HuH-7.5 (cell line): ENCODE results near the gene ARHGEF6.

Experiments
- DNase-seq: peaks from one replicate; pipeline ENCODE4 v3.0.0; 2011; ENCODE audit warnings: low spot score

Gene ARHGEF6

GRCh38 chrX:136745215-136746173, 35.2 kb downstream of the ARHGEF6 start:
- DNase-seq, result no peak

- no peak for DNase-seq
Measured at GRCh38 chrX:136742721-136743379, 37.9 kb downstream of the ARHGEF6 start.

- no peak for DNase-seq
Measured at GRCh38 chrX:136738049-136738729, 42.5 kb downstream of the ARHGEF6 start.

- DNase-seq, result no peak
Measured at GRCh38 chrX:136736690-136737089, 44.0 kb downstream of the ARHGEF6 start.

DNA sequence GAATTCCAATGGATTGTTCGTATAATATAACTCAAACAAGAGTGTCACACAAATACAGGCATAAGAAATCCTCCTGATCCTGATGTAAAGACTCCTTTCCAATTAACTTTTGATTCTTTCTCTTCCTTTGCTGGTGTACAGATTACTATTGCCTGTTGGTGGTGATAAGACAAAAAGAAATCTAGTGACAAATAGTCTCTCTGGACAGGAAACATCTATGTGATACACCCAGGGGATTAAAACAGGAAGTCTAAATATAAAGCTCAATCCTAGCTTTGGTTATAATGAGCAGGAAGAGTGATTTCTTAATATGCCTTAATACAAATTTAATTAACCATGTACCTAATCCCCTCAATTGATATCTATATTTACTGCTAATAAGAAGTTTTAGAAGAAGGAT, 45.1 kb downstream of the ARHGEF6 start:
- DNase-seq, result no peak

DNA sequence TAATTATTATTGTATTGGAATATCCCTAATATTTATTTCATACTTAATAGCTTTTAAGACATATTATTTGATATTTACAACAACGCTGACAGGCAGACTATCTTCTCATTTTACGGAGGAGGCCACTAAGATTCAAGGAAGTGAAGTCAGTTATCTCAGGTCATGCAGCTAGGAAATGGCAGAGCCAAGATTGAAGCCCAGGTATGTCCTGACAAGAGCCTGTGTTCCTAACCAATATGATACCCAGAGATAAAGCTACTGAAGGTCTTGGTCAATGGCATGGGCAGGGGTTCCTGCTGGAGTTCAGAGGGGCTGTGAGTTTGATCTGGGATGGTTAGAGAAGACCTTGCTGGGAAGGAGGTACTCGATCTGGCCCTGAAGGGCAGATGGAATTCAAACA, 47.1 kb downstream of the ARHGEF6 start:
- no peak for DNase-seq

GRCh38 chrX:136731798-136732197, 48.9 kb downstream of the ARHGEF6 start:
- no peak for DNase-seq

GRCh38 chrX:136731207-136731782, 49.4 kb downstream of the ARHGEF6 start:
- no peak for DNase-seq

DNA sequence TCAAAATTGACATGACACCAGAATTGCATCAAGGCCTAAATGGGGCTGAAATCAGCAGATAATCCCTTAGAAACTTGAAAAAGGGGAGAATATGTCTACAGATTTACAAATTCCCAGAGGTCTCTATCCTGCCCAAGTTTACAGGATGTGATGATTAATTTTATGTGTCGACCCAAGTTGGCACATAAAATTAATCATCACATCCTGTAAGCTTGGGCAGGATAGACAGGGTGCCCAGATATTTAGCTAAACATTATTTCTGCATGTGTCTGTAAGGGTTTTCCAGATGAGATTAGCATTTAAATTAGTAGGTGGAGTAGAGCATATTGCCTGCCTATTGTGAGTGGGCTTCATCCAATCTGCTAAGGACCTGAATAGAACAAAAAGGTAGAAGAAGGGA, 52.3 kb downstream of the ARHGEF6 start:
- no peak for DNase-seq

DNA sequence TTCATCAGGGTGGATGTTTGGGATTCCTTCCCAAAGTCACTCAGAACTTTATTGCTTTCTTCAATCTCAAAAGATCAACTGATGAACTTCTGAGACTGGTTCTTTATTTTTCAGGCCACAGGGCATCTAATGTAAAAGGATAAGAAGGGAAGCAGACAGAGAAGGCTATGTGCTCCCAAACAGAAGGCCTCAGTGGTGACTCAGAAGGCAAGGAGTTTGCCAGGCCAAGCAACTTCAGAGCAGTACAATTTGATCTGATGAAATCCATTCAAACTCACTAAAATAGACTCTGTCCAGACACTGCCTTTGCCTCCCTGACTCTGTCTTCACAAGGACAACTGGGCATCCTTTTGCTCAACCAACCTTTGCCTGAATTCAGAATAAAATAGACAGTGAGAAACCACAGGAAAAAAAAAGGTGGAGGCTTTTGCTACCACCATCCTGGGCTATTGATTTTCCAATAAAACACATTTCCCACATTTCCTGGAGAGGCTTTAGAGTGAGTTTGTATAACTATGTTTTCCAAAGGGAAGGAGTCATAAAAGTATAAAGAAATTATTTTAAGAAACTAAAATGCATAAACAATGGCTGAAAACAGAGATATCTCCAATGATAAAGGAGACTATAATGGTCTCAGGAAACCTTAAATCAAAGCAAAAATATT, 55.2 kb downstream of the ARHGEF6 start:
- no peak for DNase-seq

- no peak for DNase-seq
Measured at GRCh38 chrX:136718091-136718490, 62.6 kb downstream of the ARHGEF6 start.

GRCh38 chrX:136714626-136715599, 65.8 kb downstream of the ARHGEF6 start:
- DNase-seq, result no peak

DNA sequence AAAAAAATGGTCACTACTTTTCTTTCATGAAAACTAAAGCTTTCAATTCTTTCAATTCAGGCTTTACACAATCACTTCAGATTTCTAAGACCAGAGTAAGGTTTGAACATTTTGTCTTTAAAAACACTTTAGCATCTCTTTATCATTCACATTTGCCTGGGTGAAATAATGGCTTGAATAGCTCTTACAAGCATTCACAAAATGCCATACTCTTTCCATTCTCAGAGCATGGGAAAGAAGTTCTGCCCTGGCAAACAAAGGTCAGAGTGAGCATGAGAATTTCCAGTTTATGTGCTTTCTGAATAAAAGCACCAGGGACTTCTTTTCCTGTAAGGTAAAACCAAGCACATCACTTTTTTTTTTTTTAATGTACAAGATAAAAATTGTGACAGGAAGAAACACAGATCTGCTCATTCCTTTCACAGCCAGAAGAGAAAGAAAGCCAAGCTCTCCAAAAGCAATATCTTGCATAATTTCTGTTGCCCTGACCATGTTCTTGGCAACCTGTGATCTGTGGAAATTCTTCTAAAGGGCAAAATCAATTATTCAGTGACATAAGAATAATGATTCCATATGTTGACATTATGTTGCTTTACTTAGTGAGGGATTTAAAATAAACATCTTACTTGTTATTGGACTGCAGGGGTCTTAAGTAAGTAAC, 68.0 kb downstream of the ARHGEF6 start:
- no peak for DNase-seq

GRCh38 chrX:136711147-136711546, 69.6 kb downstream of the ARHGEF6 start:
- DNase-seq, result no peak

DNA sequence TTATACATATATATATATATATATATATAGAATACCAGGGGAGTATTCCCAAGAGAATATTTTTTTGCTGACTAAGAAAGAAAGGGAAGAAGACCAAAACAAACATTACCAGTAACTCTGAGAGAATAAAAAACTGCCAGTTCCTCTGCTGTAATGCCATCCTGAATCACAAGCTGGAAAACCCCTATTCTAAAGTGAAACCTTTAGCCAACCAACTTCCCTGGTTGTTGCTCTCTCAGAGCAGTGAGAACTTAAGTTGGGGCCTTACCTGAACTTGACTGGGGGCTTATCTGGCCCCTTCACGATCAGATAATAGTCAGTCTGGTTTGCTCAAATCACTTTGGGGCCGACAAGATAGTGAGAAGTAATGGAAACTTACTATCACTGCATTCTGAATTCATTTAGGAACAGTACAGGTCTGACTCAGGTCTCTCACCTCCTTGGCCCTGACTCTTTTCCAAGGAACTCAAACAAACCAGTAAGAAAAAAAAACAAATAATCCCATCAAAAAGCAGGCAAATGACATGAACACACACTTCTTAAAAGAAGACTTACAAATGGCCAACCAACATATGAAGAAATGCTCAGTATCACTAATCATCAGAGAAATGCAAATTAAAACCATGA, 70.3 kb downstream of the ARHGEF6 start:
- DNase-seq, result no peak

DNA sequence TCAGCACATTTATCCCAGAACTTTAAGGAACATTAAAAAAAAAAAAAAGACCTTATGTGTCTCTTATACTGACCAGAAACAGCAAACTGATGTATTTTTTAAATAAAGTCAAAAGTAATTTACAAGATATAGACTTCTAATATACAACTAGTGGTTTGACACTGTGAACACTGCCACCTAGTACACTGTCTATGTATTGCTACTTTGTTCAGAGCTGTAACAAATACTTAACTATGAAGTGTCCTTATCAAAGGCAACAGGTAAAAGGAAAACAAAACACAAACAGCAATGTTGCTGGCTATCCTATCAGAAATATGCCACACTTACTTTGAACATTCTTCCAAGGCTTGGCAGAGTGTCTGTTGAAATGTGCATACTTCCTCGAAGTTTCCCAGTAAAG, 72.4 kb downstream of the ARHGEF6 start:
- no peak for DNase-seq

- DNase-seq, result no peak
Measured at GRCh38 chrX:136697156-136697555, 83.6 kb downstream of the ARHGEF6 start.

DNA sequence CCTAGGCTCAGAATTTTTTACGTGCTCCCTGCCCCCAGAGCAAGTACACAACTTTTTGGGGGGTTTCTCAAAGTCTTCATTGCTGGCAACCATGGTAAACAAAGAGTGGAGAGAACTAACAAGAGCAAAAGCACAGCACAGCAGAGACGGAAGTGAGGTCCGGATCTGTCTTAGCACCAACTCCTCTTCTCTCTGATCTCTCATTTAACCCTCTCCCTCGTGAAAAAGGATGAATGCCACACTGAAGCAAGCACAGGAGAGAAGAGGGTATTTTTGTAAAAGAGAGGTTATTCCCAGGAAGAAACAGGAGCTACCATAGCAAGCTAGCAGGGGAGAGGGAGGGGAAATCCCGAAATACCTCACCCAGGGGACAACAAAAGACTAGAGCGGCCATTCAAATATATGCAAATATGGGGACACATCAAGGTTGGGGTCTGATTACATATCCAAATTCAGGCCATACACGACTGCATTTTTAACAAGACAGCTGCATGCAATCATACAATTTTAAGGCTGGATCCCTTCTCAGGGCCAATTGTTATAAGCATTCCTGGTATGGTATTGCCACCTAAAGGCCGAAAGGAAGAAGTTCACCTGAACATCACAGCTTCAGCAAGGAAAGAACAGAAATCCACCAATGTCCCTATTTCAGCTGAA, 86.2 kb downstream of the ARHGEF6 start:
- no peak for DNase-seq

GRCh38 chrX:136692271-136692670, 88.5 kb downstream of the ARHGEF6 start:
- no peak for DNase-seq
